H1 (cell line): ENCODE measurements around the gene ANKRD27. TPM values are rescaled to one million over a fixed set of nuclear protein-coding genes. Genes with fewer than 3 reads are reported as not detected.

Source experiments
- CTCF ChIA-PET: fragments of 300-600 bp; sonication (Branson Sonifier 250); formaldehyde crosslinking; loops from one replicate; lab custom pipeline; 2021; ENCODE audit not compliant: partially characterized antibody; lab: Charles Lee
- POLR2A ChIA-PET: fragments of 300-600 bp; sonication (Branson Sonifier 250); formaldehyde crosslinking; loops from one replicate; lab custom pipeline; 2021; ENCODE audit warnings: inconsistent platforms; ENCODE audit not compliant: partially characterized antibody; lab: Charles Lee
- DNase-seq, 2 experiments: peaks; one replicate each; pipeline versions ENCODE4 v3.0.0 to v3.0.0-alpha.2; 2010 to 2022; ENCODE audit warnings: low spot score in 2 of 2, low read depth in 1 of 2, mixed read lengths in 1 of 2
- FAIRE-seq: peaks from 2 replicates; lab custom pipeline; 2011; peaks lifted over from hg19 to GRCh38; lab: Jason Lieb, UNC
- H2AFZ ChIP-seq: 2 replicates; pipeline ENCODE4 v1.8.1; 2012; ENCODE audit warnings: low read length, inconsistent platforms
- H2AK5ac ChIP-seq: 2 replicates; pipeline ENCODE4 v1.6.1; 2013; ENCODE audit warnings: low read depth, low read length
- H2BK120ac ChIP-seq: replicated peaks from 2 replicates; pipeline ENCODE3; 2013; ENCODE audit warnings: low read depth, low read length, inconsistent platforms
- H2BK12ac ChIP-seq: 2 replicates; pipeline ENCODE4 v1.6.1; 2013; ENCODE audit warnings: low read depth, low read length
- H2BK15ac ChIP-seq: 2 replicates; pipeline ENCODE4 v1.6.1; 2013; ENCODE audit warnings: low read length
- H2BK20ac ChIP-seq: 2 replicates; pipeline ENCODE4 v1.6.1; 2013; ENCODE audit warnings: low read length
- H2BK5ac ChIP-seq: 2 replicates; pipeline ENCODE4 v1.6.1; 2013; ENCODE audit warnings: low read depth, low read length
- H3K14ac ChIP-seq: 2 replicates; pipeline ENCODE4 v1.6.1; 2013; ENCODE audit warnings: inconsistent platforms; ENCODE audit not compliant: insufficient read length
- H3K18ac ChIP-seq: 2 replicates; pipeline ENCODE4 v1.6.1; 2013; ENCODE audit warnings: low read length; ENCODE audit errors: extremely low read depth
- H3K23ac ChIP-seq: 2 replicates; pipeline ENCODE4 v1.6.1; 2013; ENCODE audit warnings: inconsistent platforms; ENCODE audit not compliant: insufficient read length
- H3K23me2 ChIP-seq: 2 replicates; pipeline ENCODE4 v1.6.1; 2013; ENCODE audit warnings: low read depth, low read length
- H3K27ac ChIP-seq: 2 replicates; pipeline ENCODE4 v1.6.1; 2011; ENCODE audit warnings: low read depth, low read length, inconsistent platforms
- H3K27me3 ChIP-seq, 4 experiments: replicated peaks in 1 of 4; 1 replicate in 1 of 4; 2 replicates in 3 of 4; pipeline versions ENCODE4 v1.6.1 to v1.8.1; 2011 to 2013; ENCODE audit warnings: low read length in 3 of 4, mild to moderate bottlenecking in 3 of 4, inconsistent platforms in 2 of 4, mixed read lengths in 2 of 4, moderate library complexity in 1 of 4; ENCODE audit not compliant: control insufficient read depth in 3 of 4, insufficient read depth in 3 of 4; ENCODE audit errors: extremely low read depth in 1 of 4
- H3K36me3 ChIP-seq, 4 experiments: 2 replicates each; pipeline versions ENCODE4 v1.6.1 to v1.8.1; 2011 to 2013; ENCODE audit warnings: mild to moderate bottlenecking in 4 of 4, low read length in 3 of 4, moderate library complexity in 2 of 4, control low read depth in 1 of 4, inconsistent platforms in 1 of 4; ENCODE audit not compliant: insufficient read depth in 4 of 4, control insufficient read depth in 2 of 4
- H3K4ac ChIP-seq: replicated peaks from 2 replicates; pipeline ENCODE3; 2013; ENCODE audit warnings: low read length, low read depth, mixed read lengths, inconsistent platforms; ENCODE audit not compliant: insufficient read length
- H3K4me1 ChIP-seq, 4 experiments: replicated peaks in 1 of 4; 1 replicate in 1 of 4; 2 replicates in 3 of 4; pipeline versions ENCODE4 v1.6.1 to v1.8.1; 2011 to 2013; ENCODE audit warnings: low read length in 3 of 4, inconsistent platforms in 2 of 4, mixed read lengths in 1 of 4; ENCODE audit not compliant: insufficient read depth in 4 of 4, control insufficient read depth in 3 of 4
- H3K4me2 ChIP-seq, 2 experiments: 2 replicates each; pipeline versions ENCODE4 v1.6.1 to v1.8.1; 2011 to 2013; ENCODE audit warnings: low read depth in 2 of 2, low read length in 2 of 2, control low read depth in 1 of 2, inconsistent platforms in 1 of 2, mild to moderate bottlenecking in 1 of 2; ENCODE audit not compliant: insufficient read depth in 1 of 2
- H3K4me3 ChIP-seq, 4 experiments: fragments of 200-600, 300-600 bp in 1 of 4; sonication (generic), shearing (Covaris generic), sonication (Bioruptor Twin) in 1 of 4; 2 replicates each; pipeline versions ENCODE4 v1.5.1 to v1.8.1; 2011 to 2016; ENCODE audit warnings: low read length in 4 of 4, low read depth in 3 of 4, control low read depth in 2 of 4, inconsistent platforms in 2 of 4, mild to moderate bottlenecking in 2 of 4, mixed read lengths in 1 of 4, moderate library complexity in 1 of 4; ENCODE audit not compliant: insufficient read depth in 2 of 4; ENCODE audit errors: extremely low read depth in 1 of 4
- H3K56ac ChIP-seq: replicated peaks from 2 replicates; pipeline ENCODE3; 2013; ENCODE audit warnings: low read depth, mild to moderate bottlenecking, mixed read lengths, low read length, inconsistent platforms; ENCODE audit not compliant: insufficient read length
- H3K79me1 ChIP-seq: 2 replicates; pipeline ENCODE4 v1.6.1; 2013; ENCODE audit warnings: low read depth, low read length, control low read depth
- H3K79me2 ChIP-seq, 2 experiments: 2 replicates each; pipeline versions ENCODE4 v1.6.1 to v1.8.1; 2012 to 2013; ENCODE audit warnings: low read length in 2 of 2, mild to moderate bottlenecking in 2 of 2, inconsistent platforms in 1 of 2; ENCODE audit not compliant: insufficient read depth in 2 of 2, control insufficient read depth in 1 of 2
- H3K9ac ChIP-seq, 4 experiments: replicated peaks in 1 of 4; 1 replicate in 1 of 4; 2 replicates in 3 of 4; pipeline versions ENCODE4 v1.6.1 to v1.8.1; 2011 to 2013; ENCODE audit warnings: low read depth in 3 of 4, low read length in 3 of 4, control low read depth in 2 of 4, mild to moderate bottlenecking in 2 of 4, moderate library complexity in 2 of 4, inconsistent platforms in 1 of 4; ENCODE audit errors: extremely low read depth in 1 of 4
- H3K9me3 ChIP-seq, 2 experiments: 2 replicates each; pipeline versions ENCODE4 v1.6.1 to v1.8.1; 2012 to 2013; ENCODE audit warnings: mild to moderate bottlenecking in 2 of 2, moderate library complexity in 2 of 2, control low read depth in 1 of 2, inconsistent platforms in 1 of 2, low read depth in 1 of 2, low read length in 1 of 2, mixed read lengths in 1 of 2; ENCODE audit not compliant: insufficient read depth in 2 of 2
- H4K20me1 ChIP-seq, 2 experiments: replicated peaks in 1 of 2; 2 replicates each; pipeline versions ENCODE3 to v1.8.1; 2011 to 2013; ENCODE audit warnings: inconsistent platforms in 2 of 2, low read length in 2 of 2, mild to moderate bottlenecking in 1 of 2; ENCODE audit not compliant: insufficient read depth in 2 of 2, control insufficient read depth in 1 of 2
- H4K5ac ChIP-seq: 2 replicates; pipeline ENCODE4 v1.6.1; 2013; ENCODE audit warnings: low read length, low read depth, mixed read lengths, inconsistent platforms; ENCODE audit not compliant: insufficient read length
- H4K8ac ChIP-seq: 2 replicates; pipeline ENCODE4 v1.8.0; 2013; ENCODE audit warnings: mild to moderate bottlenecking, moderate library complexity, low read length, inconsistent platforms; ENCODE audit not compliant: insufficient read depth; ENCODE audit errors: extremely low read depth
- H4K91ac ChIP-seq: replicated peaks from 2 replicates; pipeline ENCODE3; 2013; ENCODE audit warnings: low read length, mixed read lengths, inconsistent platforms; ENCODE audit not compliant: insufficient read length
- SIRT6 ChIP-seq: IDR thresholded peaks from one replicate; pipeline ENCODE4 v1.7.1; 2012; ENCODE audit warnings: low read length, inconsistent platforms
- SUZ12 ChIP-seq: fragments of 200-600 bp; sonication (generic); IDR thresholded peaks from 2 replicates; pipeline ENCODE4 v1.6.1; 2012; ENCODE audit warnings: mild to moderate bottlenecking, inconsistent platforms, low read length, moderate library complexity, mixed read lengths
- WGBS, 2 experiments: shearing (Covaris generic) in 1 of 2; methylation state at CpG; one replicate each; pipeline versions ENCODE4 v1.1.6 to v1.1.7; 2013 to 2015; ENCODE audit warnings: low lambda C conversion rate in 2 of 2, mixed read lengths in 2 of 2, inconsistent platforms in 1 of 2, low coverage in 1 of 2, missing lambda C conversion rate in 1 of 2; ENCODE audit not compliant: insufficient replicate concordance in 2 of 2, insufficient coverage in 1 of 2, insufficient read length in 1 of 2; ENCODE audit errors: extremely low coverage in 1 of 2, missing lambda C conversion rate in 1 of 2; 5-methylcytosine and 5-hydroxymethylcytosine counted together
- polyA plus RNA-seq, 7 experiments: library from polyadenylated mRNA; depleted of rRNA in 3 of 7; stranded (reverse) in 5 of 7; unstranded in 2 of 7; fragments of >200 nt in 5 of 7; fragments of 200-250 nt in 2 of 7; gene quantifications; 1 replicate in 5 of 7; 2 replicates in 1 of 7; 4 replicates in 1 of 7; pipeline versions ENCODE4 v1.2.1 to v1.2.3, GENCODE V29; 2011 to 2013; ENCODE audit warnings: missing spikeins in 2 of 7, mixed read lengths in 2 of 7
- total RNA-seq: library from RNA; stranded (reverse); fragmentation: NEBNext Ultra II Directional; extraction: Animal tissue kit (Norgen Biotek cat#: 25700); gene quantifications from 2 replicates; pipeline ENCODE4 v1.2.1, GENCODE V29; 2021

The ANKRD27 gene
- total and polyA plus RNA-seq, 2 of the 8 experiments (the other 6 are each of a cell fraction or from before 2014, with no cell fraction given), result 27.9 to 55.7 TPM

GRCh38 chr19:32676895-32677359 lies 1.9 kb upstream of the ANKRD27 start:
- Histone ChIP-seq H3K9ac (no peak overlapping the region), H3K27ac (no peak overlapping the region), H2BK20ac (no peak overlapping the region), H3K23ac (no peak overlapping the region), H3K79me1 (peaks cover 13% of the 10 kb centered on the region), H3K27me3 (peaks cover 20 to 33% (median 26%) of the 10 kb centered on the region in 4 experiments), H3K4me1 (peaks cover 8 to 16% (median 11%) of the 10 kb centered on the region in 4 experiments; a peak in 6 of 7 replicates), H2BK5ac (no peak overlapping the region), H3K4ac (no peak overlapping the region), H2BK12ac (no peak overlapping the region), H2BK120ac (no peak overlapping the region), H4K20me1 (peaks cover 10 to 16% of the 10 kb centered on the region in 2 experiments), H3K4me2 (peak overlapping the region; percentile 80 to 91), H3K14ac (no peak overlapping the region), H3K4me3 (peak overlapping the region in 3 of 4 experiments; percentile 27 to 91 (median 36); a peak in 6 of 8 replicates), H3K18ac (no peak overlapping the region; the same call in 1 of the 2 replicates), H3K36me3 (peaks cover 0 to 6% (median 0%) of the 10 kb centered on the region in 4 experiments; a peak in 1 of 8 replicates), H3K9me3 (no peaks in the 10 kb centered on the region; a peak in 1 of 4 replicates), H3K23me2 (peaks cover 14% of the 10 kb centered on the region; the same call in 1 of the 2 replicates), H4K5ac (no peak overlapping the region), H2AK5ac (no peak overlapping the region), H2BK15ac (no peak overlapping the region), H3K56ac (no peak overlapping the region), H4K91ac (no peak overlapping the region), H4K8ac (peak overlapping the region; percentile 82; the same call in 1 of the 2 replicates), H2AFZ (no peak overlapping the region), H3K79me2 (peaks cover 0 to 25% of the 10 kb centered on the region in 2 experiments; a peak in 2 of 4 replicates)
- no peak for FAIRE-seq
- DNase-seq, result no peak
- POLR2A ChIA-PET, result interaction anchor here (0.7 to 2.8 kb wide), 3 partner anchors 10 to 271 kb away, joined by 3 to 12 read pairs (median 4); partner anchors contain the start of genes DPY19L3 and NUDT19
- WGBS, 2 experiments, result 33% methylated on average over 28 of the region's 33 CpGs; no CpG with 5 or more reads in 1 of the 2 experiments
- CTCF ChIA-PET, result interaction anchor here (0.5 to 1.6 kb wide), 5 partner anchors 9 to 683 kb away, joined by 3 to 4 read pairs (median 4); no protein-coding TSS in a partner anchor
- TF ChIP-seq SUZ12 (peak; percentile 58; the same call in 1 of the 2 replicates), SIRT6 (no peak)
